ENCODE measurements around the gene KRTAP19-2. TPM values are rescaled to one million over a fixed set of nuclear protein-coding genes. Genes with fewer than 3 reads are reported as not detected.

Gene KRTAP19-2
- total RNA-seq, 1 donor from 2014 or later, result not detected

DNA sequence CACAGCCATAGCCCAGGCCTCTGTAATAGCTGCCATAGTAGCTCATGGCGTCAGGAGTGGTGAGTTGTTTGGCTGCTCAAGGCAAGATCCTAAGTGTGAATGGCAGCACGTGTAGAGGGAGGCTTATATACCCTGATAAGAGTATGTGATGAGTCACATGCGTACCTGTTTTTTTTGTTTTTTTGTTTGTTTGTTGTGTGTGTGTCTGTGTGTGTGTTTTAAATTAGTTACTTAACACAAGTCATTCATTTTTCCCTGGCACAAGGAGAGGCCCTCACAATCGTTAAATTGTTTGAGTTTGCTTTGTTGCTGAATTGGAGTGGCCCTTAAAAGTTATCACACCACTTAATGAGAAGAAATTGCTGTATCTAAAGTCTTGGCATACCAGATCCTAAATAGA lies 9.8 kb upstream of the KRTAP19-2 start, which contains the start of gene KRTAP19-4:
TSS of gene KRTAP19-4 (minus strand) at position 101 of the 400 bp plus-strand sequence. CDS start at position 46, 55 bp downstream.
- Histone ChIP-seq H3K9me3 (no peaks in the 10 kb centered on the region), H3K36me3 (no peaks in the 10 kb centered on the region), H3K4me1 (no peaks in the 10 kb centered on the region), H3K27me3 (ENCODE audit: low read depth) (no peaks in the 10 kb centered on the region), H3K4me3 (no peak within 1 kb of the TSS), H3K27ac (no peak within 1 kb of the TSS)
- intact Hi-C loops (cut with DNase I), result no loop called here
- TF ChIP-seq, protein P1, sequence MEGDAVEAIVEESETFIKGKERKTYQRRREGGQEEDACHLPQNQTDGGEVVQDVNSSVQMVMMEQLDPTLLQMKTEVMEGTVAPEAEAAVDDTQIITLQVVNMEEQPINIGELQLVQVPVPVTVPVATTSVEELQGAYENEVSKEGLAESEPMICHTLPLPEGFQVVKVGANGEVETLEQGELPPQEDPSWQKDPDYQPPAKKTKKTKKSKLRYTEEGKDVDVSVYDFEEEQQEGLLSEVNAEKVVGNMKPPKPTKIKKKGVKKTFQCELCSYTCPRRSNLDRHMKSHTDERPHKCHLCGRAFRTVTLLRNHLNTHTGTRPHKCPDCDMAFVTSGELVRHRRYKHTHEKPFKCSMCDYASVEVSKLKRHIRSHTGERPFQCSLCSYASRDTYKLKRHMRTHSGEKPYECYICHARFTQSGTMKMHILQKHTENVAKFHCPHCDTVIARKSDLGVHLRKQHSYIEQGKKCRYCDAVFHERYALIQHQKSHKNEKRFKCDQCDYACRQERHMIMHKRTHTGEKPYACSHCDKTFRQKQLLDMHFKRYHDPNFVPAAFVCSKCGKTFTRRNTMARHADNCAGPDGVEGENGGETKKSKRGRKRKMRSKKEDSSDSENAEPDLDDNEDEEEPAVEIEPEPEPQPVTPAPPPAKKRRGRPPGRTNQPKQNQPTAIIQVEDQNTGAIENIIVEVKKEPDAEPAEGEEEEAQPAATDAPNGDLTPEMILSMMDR (IDR thresholded peaks at IDR 0.05), result no peak
- no peak for ATAC-seq
- no peak for DNase-seq

DNA sequence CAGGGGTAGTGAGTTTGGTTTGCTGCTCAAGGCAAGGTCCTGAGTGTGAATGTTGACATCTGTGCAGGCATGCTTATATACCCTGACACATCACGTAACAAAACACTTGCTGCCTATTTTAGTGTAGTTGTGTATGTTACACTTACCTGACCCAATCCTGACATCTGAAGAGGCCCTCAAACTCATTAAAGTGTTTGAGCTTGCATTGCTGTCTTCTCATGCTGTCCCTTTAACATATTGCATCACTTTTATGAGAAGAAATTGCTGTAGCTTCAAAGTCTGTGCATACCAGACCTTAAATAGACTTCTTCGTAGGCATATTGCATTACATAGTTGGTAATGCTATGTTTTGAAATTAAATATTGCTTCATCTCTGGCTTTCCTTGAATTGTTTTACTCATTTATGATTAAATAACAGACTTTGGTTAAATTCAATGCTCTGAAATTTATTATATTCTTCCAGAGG lies 4.8 kb upstream of the KRTAP19-2 start, which contains the start of gene KRTAP19-3:
TSS of gene KRTAP19-3 (minus strand) at position 51 of the 466 bp plus-strand sequence. CDS start 56 bp downstream, outside the sequence.
- Histone ChIP-seq H3K36me3 (no peaks in the 10 kb centered on the region), H3K27ac (no peak within 1 kb of the TSS), H3K27me3 (ENCODE audit: low read depth) (no peaks in the 10 kb centered on the region), H3K4me3 (no peak within 1 kb of the TSS), H3K4me1 (no peaks in the 10 kb centered on the region), H3K9me3 (no peaks in the 10 kb centered on the region)
- ATAC-seq, result no peak
- TF ChIP-seq, protein P1 (IDR thresholded peaks at IDR 0.05), result no peak
- intact Hi-C loops (cut with DNase I), result no loop called here
- DNase-seq, result no peak

DNA sequence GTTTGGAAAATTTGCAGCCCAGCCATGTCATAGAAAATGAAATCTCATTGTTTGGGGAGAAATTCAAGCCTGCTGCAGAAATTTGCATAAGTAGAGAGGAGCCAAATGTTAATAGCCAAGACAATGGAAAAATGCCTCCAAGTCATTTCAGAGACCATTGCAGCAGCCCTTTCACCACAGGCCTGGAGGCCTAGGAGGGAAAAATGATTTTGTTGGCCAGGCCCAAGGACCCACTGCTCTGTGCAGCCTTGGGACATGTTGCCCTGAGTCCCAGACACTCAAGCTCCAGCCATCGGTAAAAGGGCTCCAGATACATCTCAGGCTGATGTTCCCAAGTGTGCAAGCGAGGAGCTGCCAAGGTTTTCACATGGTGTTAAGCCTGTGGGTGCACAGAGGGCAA lies 1.1 kb downstream of the KRTAP19-2 start:
- Histone ChIP-seq H3K9me3 (no peaks in the 10 kb centered on the region), H3K4me1 (no peaks in the 10 kb centered on the region), H3K27ac (no peak overlapping the region), H3K36me3 (no peaks in the 10 kb centered on the region), H3K27me3 (ENCODE audit: low read depth) (no peaks in the 10 kb centered on the region), H3K4me3 (no peak overlapping the region)
- ATAC-seq (no peak), DNase-seq (no peak)
- TF ChIP-seq, protein P1 (IDR thresholded peaks at IDR 0.05), result no peak
- intact Hi-C loops (cut with DNase I), result no loop called here

DNA sequence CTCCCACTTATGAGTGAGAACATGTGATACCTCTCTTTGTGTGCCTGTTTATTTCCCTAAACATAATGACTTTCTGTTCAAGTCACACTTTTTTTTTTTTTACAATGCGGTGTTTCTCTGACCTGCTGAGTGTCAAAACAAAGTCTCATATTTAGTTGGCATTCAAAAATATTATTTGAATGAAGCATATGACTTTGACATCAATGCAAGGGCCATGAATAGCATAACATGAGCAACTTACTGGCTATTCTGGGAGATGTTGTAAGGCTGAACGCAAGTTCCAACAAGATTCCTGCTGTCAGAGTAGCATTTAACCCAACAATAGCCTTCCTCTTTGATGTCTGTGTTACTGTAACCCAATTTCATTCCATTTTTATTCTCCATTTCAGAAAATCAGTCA lies 5.1 kb downstream of the KRTAP19-2 start:
- no peak overlapping the region for H3K27ac ChIP-seq
- intact Hi-C loops (cut with DNase I), result no loop called here
- no peak overlapping the region for H3K4me3 ChIP-seq
- H3K9me3 ChIP-seq, result no peaks in the 10 kb centered on the region
- DNase-seq, result no peak
- TF ChIP-seq, protein P1 (IDR thresholded peaks at IDR 0.05), result no peak
- H3K27me3 ChIP-seq (ENCODE audit: low read depth), result no peaks in the 10 kb centered on the region
- H3K4me1 ChIP-seq, result no peaks in the 10 kb centered on the region
- ATAC-seq, result no peak
- H3K36me3 ChIP-seq, result no peaks in the 10 kb centered on the region

DNA sequence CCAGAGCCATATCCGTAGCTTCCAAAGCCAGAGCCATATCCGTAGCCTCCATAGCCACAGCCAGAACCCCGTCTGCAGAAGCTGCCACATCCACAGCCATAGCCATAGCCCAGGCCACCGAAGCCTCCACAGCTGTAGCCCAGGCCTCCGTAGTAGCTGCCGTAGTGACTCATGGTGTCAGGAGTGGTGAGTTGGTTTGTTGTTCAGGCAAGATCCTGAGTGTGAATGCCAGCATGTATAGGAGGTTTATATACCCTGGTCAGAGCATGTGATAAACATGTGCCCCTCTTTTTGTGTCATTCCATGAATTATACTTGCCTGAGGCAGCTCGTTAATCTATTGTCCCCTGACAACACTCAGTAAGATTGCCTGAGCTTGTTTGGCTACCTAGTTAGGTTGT lies 7.1 kb downstream of the KRTAP19-2 start, which contains the start of gene KRTAP19-1:
TSS of gene KRTAP19-1 (minus strand) at position 223 of the 400 bp plus-strand sequence. CDS start at position 173, 50 bp downstream.
- H3K9me3 ChIP-seq, result no peaks in the 10 kb centered on the region
- no peaks in the 10 kb centered on the region for H3K27me3 ChIP-seq (ENCODE audit: low read depth)
- H3K27ac ChIP-seq, result no peak within 1 kb of the TSS
- H3K36me3 ChIP-seq, result no peaks in the 10 kb centered on the region
- no peak for ATAC-seq
- H3K4me3 ChIP-seq, result no peak within 1 kb of the TSS
- DNase-seq, result no peak
- TF ChIP-seq, protein P1 (IDR thresholded peaks at IDR 0.05), result no peak
- intact Hi-C loops (cut with DNase I), result no loop called here
- no peaks in the 10 kb centered on the region for H3K4me1 ChIP-seq

Data from lower lobe of right lung (tissue), 2 donors.